Measurements from ENCODE around the gene SALL1. TPM values are rescaled to one million over a fixed set of nuclear protein-coding genes. Genes with fewer than 3 reads are reported as not detected.

SALL1 gene
- total RNA-seq, 2 donors from 2014 or later: not detected

GRCh38 chr16:51149721-51150164 is 1.3 kb downstream of the SALL1 start:
- ATAC-seq (no peak), DNase-seq (ENCODE audit: low spot score in 2 of 2) (no peak)
- no peak overlapping the region for H3K27ac Mint-ChIP-seq
- peaks cover 18 to 20% of the 10 kb centered on the region in 2 donors for H3K36me3 Mint-ChIP-seq
- peaks cover 0 to 5% of the 10 kb centered on the region in 2 donors for H3K9me3 Mint-ChIP-seq

- Mint-ChIP-seq H3K36me3 (peaks cover 17 to 18% of the 10 kb centered on the region in 2 donors), H3K9me3 (peaks cover 0 to 5% of the 10 kb centered on the region in 2 donors), H3K27ac (no peak overlapping the region)
- no peak for DNase-seq (ENCODE audit: low spot score in 2 of 2)
- ATAC-seq: no peak
Measured at GRCh38 chr16:51149251-51149661, 1.8 kb downstream of the SALL1 start.

- no peak overlapping the region for H3K27ac Mint-ChIP-seq
- H3K9me3 Mint-ChIP-seq: peaks cover 0 to 5% of the 10 kb centered on the region in 2 donors
- ATAC-seq (no peak), DNase-seq (ENCODE audit: low spot score in 2 of 2) (no peak)
- peaks cover 12 to 15% of the 10 kb centered on the region in 2 donors for H3K36me3 Mint-ChIP-seq
Measured at GRCh38 chr16:51148678-51149228, 2.3 kb downstream of the SALL1 start.

- no peaks in the 10 kb centered on the region for H3K9me3 Mint-ChIP-seq
- ATAC-seq: no peak
- H3K27ac Mint-ChIP-seq: no peak overlapping the region
- no peak for DNase-seq (ENCODE audit: low spot score in 2 of 2)
- peaks cover 5 to 8% of the 10 kb centered on the region in 2 donors for H3K36me3 Mint-ChIP-seq
Measured at GRCh38 chr16:51147776-51148677, 3.0 kb downstream of the SALL1 start.

GRCh38 chr16:51146256-51146924 is 4.7 kb downstream of the SALL1 start:
- Mint-ChIP-seq H3K27ac (no peak overlapping the region), H3K9me3 (no peaks in the 10 kb centered on the region), H3K36me3 (peaks cover 0 to 4% of the 10 kb centered on the region in 2 donors)
- DNase-seq (ENCODE audit: low spot score in 2 of 2): no peak
- no peak for ATAC-seq

GRCh38 chr16:51144203-51144602 is 6.9 kb downstream of the SALL1 start:
- ATAC-seq (no peak), DNase-seq (ENCODE audit: low spot score in 2 of 2) (no peak)
- no peaks in the 10 kb centered on the region for H3K9me3 Mint-ChIP-seq
- H3K27ac Mint-ChIP-seq: no peak overlapping the region
- peaks cover 0 to 4% of the 10 kb centered on the region in 2 donors for H3K36me3 Mint-ChIP-seq

GRCh38 chr16:51143196-51143977 is 7.7 kb downstream of the SALL1 start:
- DNase-seq (ENCODE audit: low spot score in 2 of 2) (no peak), ATAC-seq (no peak)

GRCh38 chr16:51141541-51141940 is 9.5 kb downstream of the SALL1 start:
- H3K27ac Mint-ChIP-seq: no peak overlapping the region
- ATAC-seq (no peak), DNase-seq (ENCODE audit: low spot score in 2 of 2) (no peak)
- H3K36me3 Mint-ChIP-seq: no peaks in the 10 kb centered on the region
- H3K9me3 Mint-ChIP-seq: peaks cover 0 to 4% of the 10 kb centered on the region in 2 donors

More at GRCh38 chr16:51143196-51143977, 7.7 kb downstream of the SALL1 start:
- H3K9me3 Mint-ChIP-seq: peaks cover 0 to 4% of the 10 kb centered on the region in 2 donors
- no peak overlapping the region for H3K27ac Mint-ChIP-seq
- no peaks in the 10 kb centered on the region for H3K36me3 Mint-ChIP-seq

GRCh38 chr16:51141106-51141505 is 10.0 kb downstream of the SALL1 start:
- Mint-ChIP-seq H3K27ac (no peak overlapping the region), H3K36me3 (no peaks in the 10 kb centered on the region), H3K9me3 (peaks cover 0 to 4% of the 10 kb centered on the region in 2 donors)
- no peak for ATAC-seq
- no peak for DNase-seq (ENCODE audit: low spot score in 2 of 2)

GRCh38 chr16:51140112-51140511 is 11.0 kb downstream of the SALL1 start:
- Mint-ChIP-seq H3K36me3 (no peaks in the 10 kb centered on the region), H3K9me3 (peaks cover 0 to 4% of the 10 kb centered on the region in 2 donors)

GRCh38 chr16:51139568-51139967 is 11.5 kb downstream of the SALL1 start:
- peaks cover 0 to 4% of the 10 kb centered on the region in 2 donors for H3K9me3 Mint-ChIP-seq
- H3K27ac Mint-ChIP-seq: no peak overlapping the region
- H3K36me3 Mint-ChIP-seq: no peaks in the 10 kb centered on the region
- ATAC-seq: no peak
- DNase-seq (ENCODE audit: low spot score in 2 of 2): no peak

More at GRCh38 chr16:51140112-51140511, 11.0 kb downstream of the SALL1 start:
- H3K27ac Mint-ChIP-seq: no peak overlapping the region
- DNase-seq (ENCODE audit: low spot score in 2 of 2) (no peak), ATAC-seq (no peak)

GRCh38 chr16:51138178-51138577 is 12.9 kb downstream of the SALL1 start:
- Mint-ChIP-seq H3K9me3 (peaks cover 0 to 4% of the 10 kb centered on the region in 2 donors), H3K36me3 (peaks cover 6% of the 10 kb centered on the region in 2 donors), H3K27ac (no peak overlapping the region)
- ATAC-seq (no peak), DNase-seq (ENCODE audit: low spot score in 2 of 2) (no peak)

GRCh38 chr16:51137097-51137496 is 14.0 kb downstream of the SALL1 start:
- H3K36me3 Mint-ChIP-seq: peaks cover 6% of the 10 kb centered on the region in 2 donors
- ATAC-seq (no peak), DNase-seq (ENCODE audit: low spot score in 2 of 2) (no peak)
- no peak overlapping the region for H3K27ac Mint-ChIP-seq
- peaks cover 0 to 4% of the 10 kb centered on the region in 2 donors for H3K9me3 Mint-ChIP-seq

- no peak for DNase-seq (ENCODE audit: low spot score in 2 of 2)
- ATAC-seq: no peak
- H3K9me3 Mint-ChIP-seq: peaks cover 0 to 4% of the 10 kb centered on the region in 2 donors
- peaks cover 6% of the 10 kb centered on the region in 2 donors for H3K36me3 Mint-ChIP-seq
- H3K27ac Mint-ChIP-seq: no peak overlapping the region
Measured at GRCh38 chr16:51134876-51135275, 16.2 kb downstream of the SALL1 start.

GRCh38 chr16:51134269-51134812 is 16.7 kb downstream of the SALL1 start:
- no peak for DNase-seq (ENCODE audit: low spot score in 2 of 2)
- ATAC-seq: no peak
- Mint-ChIP-seq H3K9me3 (peaks cover 0 to 4% of the 10 kb centered on the region in 2 donors), H3K36me3 (peaks cover 6% of the 10 kb centered on the region in 2 donors), H3K27ac (no peak overlapping the region)

- ATAC-seq: no peak
Measured at GRCh38 chr16:51133688-51134087, 17.4 kb downstream of the SALL1 start.

More at GRCh38 chr16:51133688-51134087, 17.4 kb downstream of the SALL1 start:
- DNase-seq (ENCODE audit: low spot score in 2 of 2): no peak
- H3K9me3 Mint-ChIP-seq: peaks cover 0 to 4% of the 10 kb centered on the region in 2 donors
- H3K36me3 Mint-ChIP-seq: peaks cover 6% of the 10 kb centered on the region in 2 donors
- no peak overlapping the region for H3K27ac Mint-ChIP-seq
